GM18526 (cell line): Measurements from ENCODE around the gene LRRC27.

Source experiments
- POLR2A ChIP-seq: IDR thresholded peaks from 3 replicates; pipeline ENCODE4 v1.6.1; 2011; ENCODE audit not compliant: insufficient read length; ENCODE audit errors: extremely low read depth

LRRC27 gene

GRCh38 chr10:132394201-132394811, 62.3 kb downstream of the LRRC27 start:
- no peak for TF ChIP-seq POLR2A

DNA sequence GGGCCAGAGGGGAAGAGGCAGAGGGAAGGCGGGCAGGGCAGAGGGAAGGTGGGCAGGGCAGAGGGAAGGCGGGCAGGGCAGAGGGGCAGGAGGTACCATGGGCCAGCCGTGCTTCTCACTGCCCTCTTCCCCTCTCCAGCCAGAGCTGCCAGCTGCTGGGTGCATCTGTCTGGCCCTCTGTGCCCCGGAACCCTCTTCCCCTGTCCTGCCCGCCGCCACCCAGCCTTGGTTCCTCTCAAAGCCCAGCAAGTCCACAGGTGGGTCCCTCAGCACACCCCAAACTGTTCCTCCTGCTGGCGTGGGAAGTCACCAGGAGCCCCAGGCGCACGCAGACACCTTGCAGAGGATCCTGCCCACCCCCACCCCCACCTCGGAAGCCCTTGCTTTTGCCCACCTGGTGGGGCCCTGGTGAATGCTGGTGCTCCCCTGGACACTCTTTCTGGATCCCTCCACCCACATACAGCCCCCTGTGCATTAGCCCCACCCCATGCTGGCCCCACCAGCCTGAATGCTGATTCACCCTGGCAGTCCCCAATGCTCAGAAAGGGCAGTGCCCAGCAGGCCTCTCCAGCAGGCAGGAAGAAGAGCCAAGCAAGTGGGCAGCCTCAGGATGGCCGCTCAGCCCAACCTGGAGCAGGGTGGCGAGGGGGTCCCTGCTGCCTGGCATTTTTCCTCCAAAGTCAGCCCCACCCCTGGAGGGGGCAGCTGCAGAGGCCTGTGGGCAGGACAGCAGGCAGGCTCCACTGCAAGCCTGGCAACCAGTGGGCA, 63.1 kb downstream of the LRRC27 start:
- no peak for TF ChIP-seq POLR2A

DNA sequence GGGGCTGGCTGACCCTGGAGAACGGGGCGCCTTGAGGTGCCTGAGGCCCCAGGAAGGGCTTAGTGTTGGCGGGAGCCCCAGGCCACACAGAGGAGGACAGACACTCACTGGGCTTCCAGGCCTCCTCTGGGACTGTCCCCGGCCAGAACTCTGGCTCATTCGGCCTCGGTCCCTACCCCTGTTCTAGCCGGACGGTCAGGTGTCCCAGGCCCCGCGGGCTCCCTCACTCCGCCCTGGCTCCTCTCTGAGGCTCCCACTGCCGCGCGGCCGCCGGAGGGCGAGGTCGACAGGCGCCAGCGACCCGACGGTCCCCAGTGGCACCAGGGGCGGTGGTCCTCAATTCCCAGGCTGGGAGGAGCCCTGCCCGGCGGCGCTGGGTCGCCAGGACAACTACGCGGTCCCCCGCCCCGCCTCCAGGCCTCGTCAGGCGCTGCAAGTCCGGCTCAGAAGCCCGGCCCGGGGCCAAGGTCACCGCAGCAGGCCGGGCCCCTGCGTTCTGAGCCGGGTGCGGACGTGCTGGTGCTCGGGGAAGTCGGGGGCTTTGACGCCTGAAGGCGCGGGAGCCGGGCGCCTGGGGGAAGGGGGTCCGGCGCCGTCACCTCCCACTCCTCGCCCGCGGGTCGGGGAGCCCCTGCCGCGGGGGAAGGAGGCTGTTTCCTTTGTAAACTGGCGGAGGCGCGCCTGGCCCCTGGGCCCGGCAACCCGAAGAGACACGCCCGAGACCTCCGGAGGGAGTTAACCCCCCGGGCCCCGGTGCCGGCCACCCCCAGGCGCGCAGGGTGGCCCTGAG, 63.9 kb downstream of the LRRC27 start:
- no peak for TF ChIP-seq POLR2A

- no peak for TF ChIP-seq POLR2A
These were observed 64.6 kb downstream of the LRRC27 start for GRCh38 chr10:132396494-132397035.

GRCh38 chr10:132397036-132397541, 65.1 kb downstream of the LRRC27 start, which contains the start of gene PWWP2B:
TSS of gene PWWP2B (plus strand) at chr10:132397200. CDS start at chr10:132397227, 27 bp downstream.
- no peak for TF ChIP-seq POLR2A

- peak; percentile 27 for TF ChIP-seq POLR2A
These were observed 65.9 kb downstream of the LRRC27 start for GRCh38 chr10:132397671-132398565.

GRCh38 chr10:132398566-132398991, 66.6 kb downstream of the LRRC27 start:
- TF ChIP-seq POLR2A, result no peak

DNA sequence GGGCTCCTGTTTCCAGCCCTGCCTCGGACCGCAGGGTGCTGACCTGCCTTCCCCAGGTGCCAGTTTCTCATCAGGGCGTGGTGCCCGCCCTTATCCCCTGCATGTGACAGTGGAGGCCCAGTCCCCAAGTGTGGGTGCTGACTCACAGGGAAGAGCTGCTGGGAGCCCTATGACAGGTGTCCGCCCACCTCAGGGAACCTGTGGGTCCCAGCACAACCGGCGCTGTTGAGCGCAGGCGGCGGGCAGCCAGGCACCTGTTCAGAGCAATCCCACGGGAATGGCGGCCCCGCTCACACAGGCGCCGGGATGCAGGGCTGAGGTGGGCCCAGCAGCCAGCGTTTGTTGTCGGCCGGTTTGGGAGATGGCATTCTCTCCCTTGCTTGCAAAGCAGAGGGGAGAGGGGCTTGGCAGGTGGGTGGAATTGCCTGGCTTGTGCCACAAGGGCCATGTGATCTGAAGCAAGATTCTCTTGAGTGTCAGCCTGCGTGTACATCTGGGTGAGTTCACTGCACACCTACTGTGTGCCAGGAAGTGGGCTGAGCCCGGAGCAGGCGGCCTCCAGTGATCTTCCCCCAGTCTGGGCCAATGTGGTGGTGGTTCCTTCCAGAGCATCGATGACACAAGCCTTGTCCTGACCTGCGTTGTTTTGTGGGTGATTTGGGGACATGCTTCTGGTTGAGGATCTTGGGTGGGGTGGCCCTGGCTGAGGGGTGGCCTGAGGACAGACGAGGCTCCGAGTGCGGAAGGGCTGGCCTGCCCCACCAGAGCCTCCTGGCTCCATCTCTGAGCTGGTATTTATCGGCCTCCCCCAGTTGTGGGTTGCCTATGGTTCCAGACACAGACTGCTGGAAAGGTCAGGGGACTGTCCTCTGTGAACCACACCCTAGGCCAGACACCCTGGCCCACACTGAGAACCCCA, 67.4 kb downstream of the LRRC27 start:
- no peak for TF ChIP-seq POLR2A

DNA sequence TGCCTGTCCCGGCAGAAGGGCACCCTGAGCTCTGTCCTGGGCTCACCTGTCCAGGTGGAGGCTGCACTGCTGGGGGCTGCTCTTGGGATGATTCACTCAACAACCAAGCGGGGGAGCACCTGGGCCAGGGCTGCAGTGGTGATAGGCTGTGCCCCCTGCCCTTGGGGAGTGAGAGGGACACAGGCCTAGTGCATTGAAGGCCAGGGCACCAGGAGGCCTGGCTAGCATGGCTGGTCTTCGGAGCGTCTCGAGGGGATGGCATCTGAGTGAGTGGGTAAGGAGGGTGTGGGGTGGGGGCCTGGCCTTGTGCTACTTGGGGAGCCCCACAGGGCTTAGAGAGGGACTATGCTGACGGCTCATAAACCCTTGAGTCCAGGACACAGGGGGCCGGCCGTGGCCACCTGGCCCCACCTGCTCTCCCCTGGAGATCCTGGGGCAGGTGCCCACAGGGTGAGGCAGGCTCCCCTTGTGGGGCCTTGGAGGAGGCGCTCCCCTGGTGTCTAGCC, 68.1 kb downstream of the LRRC27 start:
- TF ChIP-seq POLR2A, result no peak

DNA sequence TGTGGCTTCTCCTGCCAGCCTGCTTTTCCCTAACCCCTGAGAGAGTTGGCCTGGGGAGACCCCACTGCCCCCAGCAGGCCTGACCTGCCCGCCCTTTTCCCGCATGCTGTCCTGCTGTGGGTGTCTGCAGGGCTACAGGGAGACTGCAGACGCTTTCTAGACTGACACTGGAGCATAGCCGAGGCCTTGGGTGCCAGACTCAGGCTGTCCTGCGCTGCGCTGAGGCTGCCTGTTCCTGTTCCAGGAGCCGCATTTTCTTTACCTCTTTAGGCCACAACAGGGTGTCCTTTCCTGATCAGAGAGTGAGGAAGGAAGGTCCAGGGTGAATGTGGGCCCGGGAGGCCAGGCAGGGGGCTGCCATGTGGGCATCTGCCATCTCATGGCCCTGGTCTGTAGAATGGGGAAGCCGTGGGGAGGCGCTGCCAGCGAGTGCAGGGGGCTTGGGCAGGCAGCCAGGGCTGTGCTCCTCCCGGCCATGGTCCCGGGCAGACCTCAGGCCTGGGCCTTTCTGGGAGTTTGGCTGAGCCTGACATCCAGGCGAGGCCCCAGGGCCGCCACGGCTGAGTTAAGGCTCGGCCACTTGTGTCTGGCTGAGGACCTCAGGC, 68.7 kb downstream of the LRRC27 start:
- no peak for TF ChIP-seq POLR2A

- no peak for TF ChIP-seq POLR2A
These were observed 69.6 kb downstream of the LRRC27 start for GRCh38 chr10:132401401-132402118.

GRCh38 chr10:132402781-132403241, 70.8 kb downstream of the LRRC27 start:
- no peak for TF ChIP-seq POLR2A
